Esophagus squamous epithelium (tissue), 5 donors: ENCODE results near the gene FRMD4A. TPM values are rescaled to one million over a fixed set of nuclear protein-coding genes. Genes with fewer than 3 reads are reported as not detected.

Experiments used
- DNase-seq: peaks from one replicate; lab custom pipeline; 2025; lab: John Stamatoyannopoulos, UW
- H3K27ac ChIP-seq, 4 donors: fragments of 200-600 bp; sonication (generic); one replicate each; pipeline ENCODE4 v1.5.1; 2016 to 2019; ENCODE audit warnings: mild to moderate bottlenecking in 1 of 4
- H3K27me3 ChIP-seq, 4 donors: fragments of 200-600 bp; sonication (generic); 1 replicate in 3 of 4; 2 replicates in 1 of 4; pipeline versions ENCODE4 v1.5.1 to v1.6.0; 2017 to 2021; ENCODE audit warnings: antibody characterized with exemption in 1 of 4
- H3K36me3 ChIP-seq, 3 donors: fragments of 200-600 bp; sonication (generic); one replicate each; pipeline ENCODE4 v1.5.1; 2016 to 2019
- H3K4me1 ChIP-seq, 3 donors: fragments of 200-600 bp; sonication (generic); one replicate each; pipeline ENCODE4 v1.5.1; 2017 to 2019
- H3K4me3 ChIP-seq, 4 donors: fragments of 200-600 bp; sonication (generic); 1 replicate in 3 of 4; 2 replicates in 1 of 4; pipeline ENCODE4 v1.5.1; 2016 to 2019; ENCODE audit warnings: mild to moderate bottlenecking in 2 of 4, moderate library complexity in 1 of 4
- H3K9me3 ChIP-seq, 3 donors: fragments of 200-600 bp; sonication (generic); one replicate each; pipeline ENCODE4 v1.5.1; 2016 to 2019
- CTCF ChIP-seq, 6 experiments: fragments of 450-650 bp in 4 of 6; fragments of 200-600 bp in 2 of 6; sonication (generic) in 2 of 6; IDR thresholded peaks; one replicate each; pipeline ENCODE4 v1.5.1; 2016 to 2019; ENCODE audit warnings: antibody characterized with exemption in 6 of 6, mild to moderate bottlenecking in 4 of 6, moderate library complexity in 4 of 6
- POLR2A ChIP-seq, 4 donors: fragments of 450-650 bp; IDR thresholded peaks; one replicate each; pipeline ENCODE4 v1.6.1; 2017; ENCODE audit warnings: antibody characterized with exemption in 4 of 4, mild to moderate bottlenecking in 4 of 4, moderate library complexity in 3 of 4
- WGBS, 2 donors: methylation state at CpG; one replicate each; pipeline ENCODE4 v1.1.5; 2018; 5-methylcytosine and 5-hydroxymethylcytosine counted together
- intact Hi-C: fragments of 100-400 bp; cut with DNase I; formaldehyde crosslinking; loops from one replicate; pipeline ENCODE4 v1.15.0; 2022
- total RNA-seq, 4 donors: library from RNA; depleted of rRNA; stranded (reverse); fragments of >200 nt; gene quantifications; one replicate each; pipeline ENCODE4 v1.1.0, GENCODE V29; 2016
- donor health status: DM: yes; HTN: yes; CAD: no.

FRMD4A gene
- total RNA-seq, 4 donors from 2014 or later, result 7.3 to 15.3 (median 8.6) TPM

DNA sequence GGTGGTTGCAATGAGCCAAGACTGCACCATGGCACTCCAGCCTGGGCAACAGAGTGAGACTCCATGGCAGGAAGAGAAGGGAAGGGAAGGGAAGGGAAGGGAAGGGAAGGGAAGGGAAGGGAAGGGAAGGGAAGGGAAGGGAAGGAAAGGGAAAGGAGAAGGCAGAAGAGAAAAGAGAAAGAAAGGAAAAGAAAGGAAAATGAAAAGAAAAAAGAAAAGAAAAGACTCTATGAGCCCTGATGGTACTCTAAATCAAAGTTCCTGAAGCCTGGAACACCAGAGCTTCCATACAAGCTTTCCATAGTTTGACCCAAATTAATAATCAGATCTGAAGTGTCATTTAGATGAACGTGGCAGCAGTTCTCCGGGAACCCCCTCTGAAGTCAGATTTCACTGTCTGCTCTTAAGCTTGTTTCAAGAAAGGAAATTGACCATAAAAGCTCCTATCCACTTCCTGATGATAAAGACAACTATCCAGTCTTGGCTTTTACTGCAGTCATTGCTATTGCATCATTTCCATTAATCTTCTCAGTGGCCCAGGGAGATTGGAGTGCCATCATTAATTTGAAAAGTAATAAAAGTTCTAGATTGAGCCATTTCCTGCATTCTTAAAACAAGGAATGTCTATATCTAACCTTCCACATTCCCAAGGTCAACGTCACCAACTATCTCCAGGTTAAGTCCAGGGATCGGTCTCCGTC, 44.2 kb upstream of the FRMD4A start:
- Histone ChIP-seq H3K4me1 (no peaks in the 10 kb centered on the region), H3K36me3 (no peaks in the 10 kb centered on the region), H3K4me3 (no peak overlapping the region), H3K9me3 (no peaks in the 10 kb centered on the region), H3K27ac (no peak overlapping the region), H3K27me3 (peaks cover 0 to 11% (median 0%) of the 10 kb centered on the region in 4 donors)
- intact Hi-C loops, result no loop called here
- 71 to 73% methylated on average over 5 of the region's 5 CpGs for WGBS, 2 donors
- no peak for DNase-seq
- TF ChIP-seq CTCF (IDR thresholded peaks at IDR 0.05) (no peak), POLR2A (IDR thresholded peaks at IDR 0.05) (no peak)

- Histone ChIP-seq H3K27me3 (peaks cover 0 to 11% (median 0%) of the 10 kb centered on the region in 4 donors), H3K4me1 (no peaks in the 10 kb centered on the region), H3K36me3 (no peaks in the 10 kb centered on the region), H3K9me3 (no peaks in the 10 kb centered on the region), H3K4me3 (no peak overlapping the region), H3K27ac (no peak overlapping the region)
- no peak for DNase-seq
- intact Hi-C loops, result no loop called here
- 62 to 72% methylated on average over 4 of the region's 4 CpGs for WGBS, 2 donors
- TF ChIP-seq CTCF (IDR thresholded peaks at IDR 0.05) (no peak), POLR2A (IDR thresholded peaks at IDR 0.05) (no peak)
Observed at GRCh38 chr10:14372606-14373005, 41.9 kb upstream of the FRMD4A start.

GRCh38 chr10:14371581-14371980, 40.9 kb upstream of the FRMD4A start:
- Histone ChIP-seq H3K9me3 (no peaks in the 10 kb centered on the region), H3K27ac (no peak overlapping the region), H3K27me3 (peaks cover 0 to 11% (median 0%) of the 10 kb centered on the region in 4 donors), H3K36me3 (no peaks in the 10 kb centered on the region), H3K4me1 (no peaks in the 10 kb centered on the region), H3K4me3 (no peak overlapping the region)
- no peak for TF ChIP-seq CTCF (IDR thresholded peaks at IDR 0.05)
- TF ChIP-seq POLR2A (IDR thresholded peaks at IDR 0.05), result no peak
- intact Hi-C loops, result no loop called here
- DNase-seq, result no peak
- 80% methylated on average over 2 of the region's 4 CpGs for WGBS, 2 donors

- Histone ChIP-seq H3K4me1 (no peaks in the 10 kb centered on the region), H3K27ac (no peak overlapping the region), H3K9me3 (no peaks in the 10 kb centered on the region), H3K4me3 (no peak overlapping the region), H3K36me3 (no peaks in the 10 kb centered on the region), H3K27me3 (peaks cover 0 to 11% (median 0%) of the 10 kb centered on the region in 4 donors)
- TF ChIP-seq POLR2A (IDR thresholded peaks at IDR 0.05) (no peak), CTCF (IDR thresholded peaks at IDR 0.05) (no peak)
- intact Hi-C loops, result no loop called here
- DNase-seq, result no peak
- WGBS, 2 donors, result 84 to 87% methylated on average over 5 of the region's 5 CpGs
Observed at GRCh38 chr10:14370894-14371293, 40.2 kb upstream of the FRMD4A start.

- Histone ChIP-seq H3K27ac (no peak overlapping the region), H3K4me1 (no peaks in the 10 kb centered on the region), H3K27me3 (peaks cover 0 to 11% (median 0%) of the 10 kb centered on the region in 4 donors), H3K9me3 (no peaks in the 10 kb centered on the region), H3K4me3 (no peak overlapping the region), H3K36me3 (no peaks in the 10 kb centered on the region)
- TF ChIP-seq CTCF (IDR thresholded peaks at IDR 0.05), result no peak
- DNase-seq, result no peak
- intact Hi-C loops, result no loop called here
Observed at GRCh38 chr10:14369906-14370305, 39.2 kb upstream of the FRMD4A start.
